ENCODE data around the gene GPRC5D.

Gene GPRC5D

GRCh38 chr12:12979731-12980259 lies 27.8 kb upstream of the GPRC5D start:
- no peak for DNase-seq (ENCODE audit: low read depth in 2 of 2)

- DNase-seq (ENCODE audit: low read depth in 2 of 2), result no peak
Measured at GRCh38 chr12:12979126-12979525, 27.2 kb upstream of the GPRC5D start.

DNA sequence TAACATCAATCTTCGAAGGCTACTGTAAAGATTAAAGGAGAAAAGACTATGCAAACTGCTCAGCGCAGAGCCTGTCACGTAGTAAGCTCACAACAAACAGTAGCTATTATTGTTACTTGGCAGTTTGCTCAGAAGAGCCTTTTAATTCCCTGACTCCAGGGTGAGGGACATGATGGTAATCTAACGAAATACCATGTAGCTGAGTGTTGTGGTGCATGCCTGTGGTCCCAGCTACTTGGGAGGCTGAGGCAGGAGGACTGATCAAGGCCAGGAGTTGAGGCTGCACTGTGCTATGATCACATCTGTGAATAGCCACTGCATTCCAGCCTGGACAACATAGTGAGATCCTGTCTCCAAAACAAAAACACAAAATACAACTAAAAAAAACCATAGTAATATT lies 25.3 kb upstream of the GPRC5D start:
- DNase-seq (ENCODE audit: low read depth in 2 of 2), result no peak

DNA sequence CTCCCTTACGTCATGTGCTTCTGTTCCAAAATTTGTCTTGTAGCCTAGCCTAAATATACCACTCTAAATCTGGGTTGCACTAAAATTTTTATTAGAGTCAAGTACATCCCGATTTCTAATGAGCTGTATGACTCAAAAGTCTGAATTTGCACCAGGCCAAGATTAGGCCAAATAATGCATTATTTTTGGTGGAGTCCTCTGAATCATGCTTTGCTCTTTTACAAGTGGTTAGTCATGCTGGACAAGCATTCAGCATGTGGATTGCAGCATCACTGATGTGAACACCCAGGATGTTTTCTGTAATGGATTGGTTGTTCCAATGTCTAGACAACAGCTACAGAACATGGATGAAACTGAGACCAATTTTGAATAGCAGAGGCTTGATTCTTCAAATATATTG lies 24.4 kb upstream of the GPRC5D start:
- no peak for DNase-seq (ENCODE audit: low read depth in 2 of 2)

GRCh38 chr12:12975322-12976077 lies 23.5 kb upstream of the GPRC5D start:
- no peak for DNase-seq (ENCODE audit: low read depth in 2 of 2)

DNA sequence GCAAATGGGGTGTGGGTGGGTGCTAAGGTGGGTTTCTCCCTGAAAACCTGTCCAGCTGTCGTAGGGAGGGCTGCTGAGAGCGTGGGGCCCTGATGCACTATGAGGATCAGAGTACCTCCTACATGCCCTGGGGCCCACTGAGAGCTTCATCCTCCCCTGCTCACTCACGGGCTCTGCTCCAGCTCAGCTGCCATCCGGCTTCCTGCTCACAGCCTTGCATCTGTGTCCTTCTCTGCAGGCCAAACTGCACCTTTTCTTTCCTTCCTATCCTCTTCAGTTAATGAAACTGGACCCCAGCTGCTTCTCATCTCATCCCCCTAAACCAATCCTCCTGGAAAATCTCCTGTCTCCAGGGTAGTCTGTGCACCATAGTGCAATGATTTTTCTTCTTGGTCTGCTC lies 22.2 kb upstream of the GPRC5D start:
- no peak for DNase-seq (ENCODE audit: low read depth in 2 of 2)

GRCh38 chr12:12973019-12973418 lies 21.0 kb upstream of the GPRC5D start:
- no peak for DNase-seq (ENCODE audit: low read depth in 2 of 2)

- DNase-seq (ENCODE audit: low read depth in 2 of 2), result no peak
Measured at GRCh38 chr12:12965836-12966235, 13.9 kb upstream of the GPRC5D start.

DNA sequence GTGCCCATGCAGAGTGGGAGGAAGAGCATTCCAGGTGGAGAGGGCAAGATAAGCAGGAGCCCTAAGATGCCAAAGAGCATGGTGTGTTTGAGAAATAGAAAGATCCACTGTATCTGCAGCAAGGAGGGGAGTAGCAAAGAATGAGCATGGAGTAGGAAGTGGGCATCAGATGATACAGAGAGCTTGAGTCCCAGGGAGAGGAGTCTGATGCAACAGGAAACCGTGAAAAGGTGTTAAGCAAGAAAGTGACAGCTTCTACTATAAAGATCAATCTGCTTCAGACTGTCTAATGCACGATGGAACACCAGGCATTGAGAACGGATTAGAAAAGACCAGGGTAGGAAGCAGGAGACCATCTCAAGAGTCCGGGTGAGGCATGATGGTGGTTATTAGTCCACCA lies 12.3 kb upstream of the GPRC5D start:
- no peak for DNase-seq (ENCODE audit: low read depth in 2 of 2)

GRCh38 chr12:12960639-12961209 lies 8.8 kb upstream of the GPRC5D start:
- DNase-seq (ENCODE audit: low read depth in 2 of 2), result no peak

- DNase-seq (ENCODE audit: low read depth in 2 of 2), result no peak
Measured at GRCh38 chr12:12958886-12959285, 6.9 kb upstream of the GPRC5D start.

GRCh38 chr12:12954878-12955625 lies 3.1 kb upstream of the GPRC5D start:
- no peak for DNase-seq (ENCODE audit: low read depth in 2 of 2)

- no peak for DNase-seq (ENCODE audit: low read depth in 2 of 2)
Measured at GRCh38 chr12:12954356-12954755, 2.4 kb upstream of the GPRC5D start.

- DNase-seq (ENCODE audit: low read depth in 2 of 2), result no peak
Measured at GRCh38 chr12:12951504-12951903, 466 bp downstream of the GPRC5D start.

DNA sequence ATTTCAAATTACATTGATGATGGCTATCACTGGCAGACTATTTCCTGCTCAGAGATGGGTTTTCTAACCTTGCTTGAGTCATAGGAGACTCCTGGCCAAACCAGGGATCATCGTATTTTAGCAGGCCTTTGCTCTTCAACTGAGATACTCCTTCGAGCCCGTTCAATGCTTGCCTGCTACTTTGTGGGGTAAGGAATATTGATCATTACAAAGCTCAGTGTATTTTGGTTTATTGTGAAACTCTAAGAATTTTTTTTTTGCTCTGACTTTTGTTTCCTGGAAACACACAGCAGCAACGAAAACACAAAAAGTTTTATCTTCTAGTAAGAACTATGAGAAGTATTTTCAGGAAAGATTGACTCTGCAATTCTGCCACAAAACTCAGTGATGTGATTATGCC lies 4.1 kb downstream of the GPRC5D start:
- DNase-seq (ENCODE audit: low read depth in 2 of 2), result no peak

- DNase-seq (ENCODE audit: low read depth in 2 of 2), result no peak
Measured at GRCh38 chr12:12946686-12947355, 5.1 kb downstream of the GPRC5D start.

- no peak for DNase-seq (ENCODE audit: low read depth in 2 of 2)
Measured at GRCh38 chr12:12945591-12945990, 6.4 kb downstream of the GPRC5D start.

DNA sequence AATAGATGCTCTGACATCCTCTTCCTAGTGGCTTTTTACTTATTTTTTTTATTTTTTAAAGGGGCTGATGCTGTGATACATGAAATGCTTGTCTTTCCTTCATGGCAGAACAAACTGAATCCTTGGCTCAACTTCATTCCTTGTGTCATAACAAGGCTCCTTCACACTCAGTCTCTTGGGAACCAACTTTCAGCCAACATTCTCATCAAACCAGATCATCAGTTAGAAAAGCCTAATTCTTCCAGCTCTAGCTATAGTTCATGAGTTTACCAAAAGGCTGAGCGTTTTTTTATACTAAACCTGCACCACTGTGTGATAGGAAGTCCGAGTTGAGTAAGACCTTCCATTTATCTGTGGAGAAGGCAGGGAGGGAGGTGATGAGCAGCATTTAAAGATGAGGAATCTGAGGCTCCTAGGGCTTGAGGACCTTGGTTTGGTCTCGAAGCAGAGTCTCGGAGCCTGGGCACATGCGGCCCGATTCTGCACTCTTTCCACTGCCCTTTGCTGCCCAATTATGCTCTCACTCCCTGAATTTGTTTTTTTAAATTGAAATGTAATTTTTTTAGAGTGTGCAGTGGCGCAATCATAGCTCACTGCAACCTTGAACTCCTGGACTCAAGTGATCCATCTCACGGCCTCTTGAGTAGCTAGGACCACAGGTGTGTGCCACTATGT lies 8.2 kb downstream of the GPRC5D start:
- no peak for DNase-seq (ENCODE audit: low read depth in 2 of 2)

DNA sequence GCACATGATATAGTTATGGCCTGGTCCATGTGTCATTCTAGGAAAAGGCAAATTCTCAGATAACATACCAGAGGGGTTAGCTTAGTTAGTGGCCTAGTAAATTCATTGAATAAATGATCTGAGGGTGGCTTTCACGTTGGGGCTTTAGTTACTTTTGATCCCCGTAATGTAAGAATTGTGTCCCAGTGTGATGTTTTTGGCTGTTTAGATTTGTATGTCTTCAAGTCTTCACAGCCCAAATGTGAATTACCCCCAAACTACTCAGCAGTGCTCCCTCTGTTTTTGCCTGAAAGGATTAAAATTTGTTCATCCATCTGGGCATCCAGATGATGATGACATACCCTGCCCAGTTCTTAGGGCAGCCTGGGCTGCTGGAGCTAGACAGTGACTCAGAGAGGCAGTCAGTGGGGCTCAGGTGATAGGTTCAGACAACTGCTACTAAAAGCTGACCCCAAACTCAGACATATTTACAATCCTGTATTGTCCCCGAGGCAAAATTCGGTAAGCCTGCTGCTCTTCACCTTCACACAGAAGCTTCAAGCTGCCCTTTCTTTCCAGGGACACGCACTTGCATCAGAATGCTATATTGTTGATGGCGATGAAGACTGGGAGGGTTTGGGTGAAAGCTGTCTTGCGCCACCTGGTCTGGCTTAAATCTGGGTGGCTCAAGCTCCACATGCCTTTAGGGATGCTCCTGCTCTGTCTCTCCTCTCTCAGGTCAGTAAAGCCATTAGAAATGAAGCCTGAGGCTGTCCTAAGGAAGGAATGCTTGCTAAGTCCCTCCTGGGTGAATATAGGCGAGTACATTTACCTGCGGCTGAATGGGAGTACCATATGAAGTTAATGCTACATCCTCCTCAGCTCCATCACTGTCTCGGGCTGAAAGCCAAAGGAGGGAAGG lies 10.3 kb downstream of the GPRC5D start:
- DNase-seq (ENCODE audit: low read depth in 2 of 2), result no peak

DNA sequence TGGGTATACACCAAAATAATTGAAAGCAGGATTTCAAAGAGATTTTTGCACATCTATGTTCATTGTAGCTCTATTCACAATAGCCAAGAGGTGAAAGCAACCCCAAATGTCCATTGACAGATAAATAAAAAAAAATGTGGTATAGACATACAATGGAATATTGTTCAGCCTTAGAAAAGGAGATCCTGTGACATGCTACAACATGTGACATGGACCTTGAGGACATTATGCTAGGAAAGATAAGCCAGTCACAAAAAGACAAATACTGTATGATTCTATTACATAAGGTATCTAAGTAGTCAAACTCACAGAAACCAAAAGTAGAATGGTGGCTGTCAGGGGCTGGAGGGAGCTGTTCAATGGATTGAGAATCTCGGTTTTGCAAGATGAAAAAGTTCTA lies 12.1 kb downstream of the GPRC5D start:
- DNase-seq (ENCODE audit: low read depth in 2 of 2), result no peak

DNA sequence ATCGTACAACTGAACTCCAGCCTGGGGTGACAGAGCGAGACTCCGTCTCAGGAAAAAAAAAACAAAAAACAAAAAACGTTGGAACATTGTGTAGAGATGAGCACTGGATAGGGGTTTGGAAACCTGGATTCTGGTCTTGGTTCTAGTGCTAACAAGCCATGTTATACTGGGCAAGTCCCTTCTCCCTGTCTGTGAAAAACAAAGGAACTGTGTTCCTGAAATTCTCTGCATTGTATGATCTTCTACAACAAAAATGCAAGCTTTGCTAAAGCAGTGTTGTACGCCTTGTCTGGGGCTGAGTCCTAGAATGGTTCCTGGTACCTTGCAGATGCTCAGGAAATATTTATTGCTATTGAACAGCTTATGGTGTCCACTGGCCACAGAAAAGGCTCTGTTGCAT lies 13.4 kb downstream of the GPRC5D start:
- no peak for DNase-seq (ENCODE audit: low read depth in 2 of 2)

Data from activated CD4-positive, alpha-beta T cell treated with anti-CD3 and anti-CD28 coated beads for 24 hours (primary cell).